Activated CD4-positive, alpha-beta memory T cell treated with anti-CD3 and anti-CD28 coated beads, Interleukin-2, amount 10 ng/mL, durations not matched to agents 7 days and 5 days (primary cell): ENCODE data around the gene TEDC2. TPM values are rescaled to one million over a fixed set of nuclear protein-coding genes. Genes with fewer than 3 reads are reported as not detected.

ENCODE experiments used
- CTCF ChIA-PET: fragments of 350-600 bp; sonication (Branson Sonifier 250); formaldehyde crosslinking; loops from one replicate; lab custom pipeline; 2021; ENCODE audit warnings: antibody characterized with exemption, inconsistent platforms; lab: Charles Lee
- POLR2A ChIA-PET: fragments of 350-600 bp; sonication (Branson Sonifier 250); formaldehyde crosslinking; loops from one replicate; lab custom pipeline; 2021; ENCODE audit warnings: antibody characterized with exemption; lab: Charles Lee
- DNase-seq: peaks from one replicate; pipeline ENCODE4 v3.0.0-alpha.2; 2020
- H3K27ac Mint-ChIP-seq: one replicate; pipeline ENCODE4 v1.8.0; 2021; ENCODE audit warnings: mild to moderate bottlenecking, mixed read lengths
- H3K27me3 Mint-ChIP-seq: one replicate; pipeline ENCODE4 v1.8.0; 2021; ENCODE audit warnings: mixed read lengths
- H3K36me3 Mint-ChIP-seq: one replicate; pipeline ENCODE4 v1.8.0; 2021; ENCODE audit warnings: low read depth, mixed read lengths
- H3K4me1 Mint-ChIP-seq: one replicate; pipeline ENCODE4 v1.8.0; 2021; ENCODE audit warnings: mixed read lengths
- H3K4me3 Mint-ChIP-seq: one replicate; pipeline ENCODE4 v1.8.0; 2021; ENCODE audit warnings: mild to moderate bottlenecking, mixed read lengths
- H3K9me3 Mint-ChIP-seq: one replicate; pipeline ENCODE4 v1.8.0; 2021; ENCODE audit warnings: mixed read lengths
- total RNA-seq, 2 experiments: library from RNA; stranded (reverse); gene quantifications; one replicate each; pipeline ENCODE4 v1.2.3, GENCODE V29; 2021

TEDC2 gene
- total RNA-seq, 2 experiments from 2014 or later: 12.5 to 13.9 TPM

GRCh38 chr16:2507665-2508064, 47.8 kb downstream of the TEDC2 start:
- Mint-ChIP-seq H3K4me1 (peaks cover 6% of the 10 kb centered on the region), H3K27ac (no peak overlapping the region), H3K9me3 (no peaks in the 10 kb centered on the region), H3K36me3 (no peaks in the 10 kb centered on the region), H3K4me3 (no peak overlapping the region), H3K27me3 (no peaks in the 10 kb centered on the region)
- POLR2A ChIA-PET: interaction anchor here (1.0 kb wide), 1 partner anchor 23 kb away, joined by 3 read pairs; the partner anchor contains the start of gene CEMP1
- no peak for DNase-seq
- CTCF ChIA-PET: no interaction called here

GRCh38 chr16:2508722-2509400, 49.0 kb downstream of the TEDC2 start:
- no peak overlapping the region for H3K27ac Mint-ChIP-seq
- no peaks in the 10 kb centered on the region for H3K36me3 Mint-ChIP-seq
- no peaks in the 10 kb centered on the region for H3K27me3 Mint-ChIP-seq
- H3K4me3 Mint-ChIP-seq: no peak overlapping the region
- ChIA-PET CTCF (interaction anchor here (0.6 to 1.2 kb wide), 2 partner anchors 7 to 62 kb away, joined by 3 to 7 read pairs; no protein-coding TSS in a partner anchor), POLR2A (no interaction called here)
- H3K9me3 Mint-ChIP-seq: no peaks in the 10 kb centered on the region
- peaks cover 14% of the 10 kb centered on the region for H3K4me1 Mint-ChIP-seq
- no peak for DNase-seq

GRCh38 chr16:2511128-2511800, 51.4 kb downstream of the TEDC2 start:
- ChIA-PET POLR2A (no interaction called here), CTCF (interaction anchor here (0.5 kb wide), 1 partner anchor 22 kb away, joined by 3 read pairs; no protein-coding TSS in a partner anchor)
- DNase-seq: no peak
- peaks cover 32% of the 10 kb centered on the region for H3K4me1 Mint-ChIP-seq
- H3K4me3 Mint-ChIP-seq: no peak overlapping the region
- H3K27me3 Mint-ChIP-seq: no peaks in the 10 kb centered on the region
- H3K27ac Mint-ChIP-seq: no peak overlapping the region
- H3K36me3 Mint-ChIP-seq: peaks cover 5% of the 10 kb centered on the region
- H3K9me3 Mint-ChIP-seq: no peaks in the 10 kb centered on the region

- Mint-ChIP-seq H3K4me3 (peak overlapping the region; percentile 89), H3K36me3 (peaks cover 7% of the 10 kb centered on the region), H3K27me3 (no peaks in the 10 kb centered on the region), H3K9me3 (no peaks in the 10 kb centered on the region), H3K27ac (no peak overlapping the region), H3K4me1 (peaks cover 41% of the 10 kb centered on the region)
- ChIA-PET CTCF (interaction anchor here (0.5 to 1.6 kb wide), 2 partner anchors 23 to 37 kb away, joined by 3 read pairs; partner anchors contain the start of gene TBC1D24), POLR2A (interaction anchor here (2.3 kb wide), 1 partner anchor 261 kb away, joined by 7 read pairs; the partner anchor contains the start of gene ECI1)
- DNase-seq: no peak
These were observed 52.3 kb downstream of the TEDC2 start for GRCh38 chr16:2511996-2512734.

GRCh38 chr16:2512735-2513404, 53.0 kb downstream of the TEDC2 start:
- no peak for DNase-seq
- no peaks in the 10 kb centered on the region for H3K9me3 Mint-ChIP-seq
- peak overlapping the region; percentile 89 for H3K4me3 Mint-ChIP-seq
- POLR2A ChIA-PET: interaction anchor here (0.6 to 3.5 kb wide), 7 partner anchors 12 to 313 kb away, joined by 3 to 46 read pairs (median 4); partner anchors contain the start of genes CEMP1, ECI1 and PDPK1
- CTCF ChIA-PET: interaction anchor here (1.0 to 1.6 kb wide), 2 partner anchors 25 to 38 kb away, joined by 3 to 4 read pairs; partner anchors contain the start of gene TBC1D24
- peaks cover 46% of the 10 kb centered on the region for H3K4me1 Mint-ChIP-seq
- H3K27ac Mint-ChIP-seq: peak overlapping the region; percentile 83
- peaks cover 7% of the 10 kb centered on the region for H3K36me3 Mint-ChIP-seq
- H3K27me3 Mint-ChIP-seq: no peaks in the 10 kb centered on the region

GRCh38 chr16:2513405-2514332, 53.8 kb downstream of the TEDC2 start, which contains the start of gene ATP6V0C:
ATP6V0C (plus strand) TSS chr16:2513952; CDS start chr16:2514104, 152 bp downstream.
- Mint-ChIP-seq H3K4me3 (peak within 1 kb of the TSS; percentile 89), H3K36me3 (peaks cover 7% of the 10 kb centered on the region), H3K27ac (peak within 1 kb of the TSS; percentile 91), H3K27me3 (no peaks in the 10 kb centered on the region), H3K9me3 (no peaks in the 10 kb centered on the region), H3K4me1 (peaks cover 50% of the 10 kb centered on the region)
- CTCF ChIA-PET: interaction anchor here (1.0 to 1.6 kb wide), 2 partner anchors 26 to 38 kb away, joined by 3 to 4 read pairs; partner anchors contain the start of gene TBC1D24
- POLR2A ChIA-PET: interaction anchor here (0.6 to 3.5 kb wide), 17 partner anchors 11 to 314 kb away, joined by 3 to 46 read pairs (median 4); partner anchors contain the start of genes ABCA3, CCNF, CEMP1 and E4F1
- DNase-seq: peak; percentile 92

Other genes with a start within 250 kb of the TEDC2 start
- 10 to 100 TPM; 10.3 to 12.5 TPM for gene BRICD5, start 249.2 kb upstream of the TEDC2 start, total RNA-seq
- gene PGP, start 245.3 kb upstream of the TEDC2 start, total RNA-seq: 10 to 100 TPM; 17.9 to 19.2 TPM
- 10 to 100 TPM; 26.3 to 29.4 TPM for gene E4F1, start 236.5 kb upstream of the TEDC2 start, total RNA-seq
- 1 to 10 TPM; 2.0 to 2.3 TPM for gene DNASE1L2, start 223.7 kb upstream of the TEDC2 start, total RNA-seq
- 10 to 100 TPM; 43.0 to 44.8 TPM for gene ECI1, start 208.5 kb upstream of the TEDC2 start, total RNA-seq
- 100 to 1,000 TPM; 218 to 222 TPM for gene RNPS1, start 192.0 kb upstream of the TEDC2 start, total RNA-seq
- gene ABCA3, start 119.4 kb upstream of the TEDC2 start, total RNA-seq: 1 to 10 TPM; 8.3 to 8.7 TPM
- 10 to 100 TPM; 74.5 to 75.8 TPM for gene CCNF, start 30.7 kb upstream of the TEDC2 start, total RNA-seq
- not detected for gene NTN3, start 11.2 kb downstream of the TEDC2 start, total RNA-seq
- gene TBC1D24, start 15.0 kb downstream of the TEDC2 start, total RNA-seq: 10 to 100 TPM; 11.4 to 13.7 TPM
- gene ATP6V0C, start 53.8 kb downstream of the TEDC2 start, total RNA-seq: 100 to 1,000 TPM; 112 to 125 TPM
- gene AMDHD2, start 60.3 kb downstream of the TEDC2 start, total RNA-seq: 10 to 100 TPM; 51.6 to 55.5 TPM
- under 1 TPM in 1 of 2 experiments, not detected in 1; 0.23 TPM for gene CEMP1, start 71.3 kb downstream of the TEDC2 start, total RNA-seq
- 10 to 100 TPM; 43.5 to 45.2 TPM for gene PDPK1, start 77.9 kb downstream of the TEDC2 start, total RNA-seq
- 10 to 100 TPM; 35.9 to 39.8 TPM for gene KCTD5, start 222.4 kb downstream of the TEDC2 start, total RNA-seq